ENCODE measurements around the gene LRFN2. TPM values are rescaled to one million over a fixed set of nuclear protein-coding genes. Genes with fewer than 3 reads are reported as not detected.

Gene LRFN2
- polyA plus RNA-seq, 3 donors = not detected

- Mint-ChIP-seq H3K27ac (no peak overlapping the region), H3K4me1 (peaks cover 7% of the 10 kb centered on the region)
- intact Hi-C loops (cut with micrococcal nuclease) = no loop called here
Measured at GRCh38 chr6:40588070-40588384, 863 bp upstream of the LRFN2 start.

GRCh38 chr6:40586369-40587201 lies 579 bp downstream of the LRFN2 start:
- Mint-ChIP-seq H3K27ac (no peak overlapping the region), H3K9me3 (peaks cover 0 to 10% (median 0%) of the 10 kb centered on the region in 7 donors), H3K4me3 (peak overlapping the region; percentile 18 to 89), H3K27me3 (ENCODE audit: low read depth in 3 of 3) (peaks cover 41 to 56% (median 54%) of the 10 kb centered on the region in 3 donors), H3K36me3 (peaks cover 0 to 2% of the 10 kb centered on the region in 2 donors), H3K4me1 (peaks cover 7% of the 10 kb centered on the region)
- peak overlapping the region; percentile 76 for H3K4me2 ChIP-seq (replicated peaks; ENCODE audit: extremely low read depth, low read length, poor library complexity, severe bottlenecking)
- no peaks in the 10 kb centered on the region for H3K9me3 ChIP-seq (replicated peaks in 1 of 2; ENCODE audit: control insufficient read depth in 1 of 2, insufficient read depth in 1 of 2, low read length in 2 of 2)
- no peak overlapping the region for H2AFZ ChIP-seq (ENCODE audit: insufficient read depth, low read depth, low read length, poor library complexity, severe bottlenecking)
- H4K20me1 ChIP-seq (ENCODE audit: insufficient read depth, low read length) = no peaks in the 10 kb centered on the region
- peaks cover 25 to 54% of the 10 kb centered on the region in 2 donors for H3K27me3 ChIP-seq (ENCODE audit: control insufficient read depth in 2 of 2, insufficient read depth in 2 of 2, low read length in 2 of 2)
- no peak overlapping the region for H3K9ac ChIP-seq (ENCODE audit: insufficient read depth, low read length, poor library complexity, severe bottlenecking)
- H3K4me1 ChIP-seq (ENCODE audit: control insufficient read depth in 1 of 2, insufficient read depth in 2 of 2, low read length in 2 of 2) = peaks cover 4 to 19% of the 10 kb centered on the region in 2 donors
- H3K36me3 ChIP-seq (replicated peaks in 1 of 2; ENCODE audit: control insufficient read depth in 1 of 2, insufficient read depth in 2 of 2, low read length in 2 of 2) = no peaks in the 10 kb centered on the region
- TF ChIP-seq, protein P1, sequence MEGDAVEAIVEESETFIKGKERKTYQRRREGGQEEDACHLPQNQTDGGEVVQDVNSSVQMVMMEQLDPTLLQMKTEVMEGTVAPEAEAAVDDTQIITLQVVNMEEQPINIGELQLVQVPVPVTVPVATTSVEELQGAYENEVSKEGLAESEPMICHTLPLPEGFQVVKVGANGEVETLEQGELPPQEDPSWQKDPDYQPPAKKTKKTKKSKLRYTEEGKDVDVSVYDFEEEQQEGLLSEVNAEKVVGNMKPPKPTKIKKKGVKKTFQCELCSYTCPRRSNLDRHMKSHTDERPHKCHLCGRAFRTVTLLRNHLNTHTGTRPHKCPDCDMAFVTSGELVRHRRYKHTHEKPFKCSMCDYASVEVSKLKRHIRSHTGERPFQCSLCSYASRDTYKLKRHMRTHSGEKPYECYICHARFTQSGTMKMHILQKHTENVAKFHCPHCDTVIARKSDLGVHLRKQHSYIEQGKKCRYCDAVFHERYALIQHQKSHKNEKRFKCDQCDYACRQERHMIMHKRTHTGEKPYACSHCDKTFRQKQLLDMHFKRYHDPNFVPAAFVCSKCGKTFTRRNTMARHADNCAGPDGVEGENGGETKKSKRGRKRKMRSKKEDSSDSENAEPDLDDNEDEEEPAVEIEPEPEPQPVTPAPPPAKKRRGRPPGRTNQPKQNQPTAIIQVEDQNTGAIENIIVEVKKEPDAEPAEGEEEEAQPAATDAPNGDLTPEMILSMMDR (IDR thresholded peaks at IDR 0.05) = no peak
- DNase-seq = no peak
- H3K4me3 ChIP-seq (replicated peaks in 1 of 3; ENCODE audit: low read depth in 2 of 3, low read length in 3 of 3) = peak overlapping the region in 1 of 3 experiments; percentile 69
- no peaks in the 10 kb centered on the region for H3K79me2 ChIP-seq (ENCODE audit: insufficient read depth, low read length)
- no peak overlapping the region for H3K27ac ChIP-seq (ENCODE audit: low read depth in 1 of 2, low read length in 2 of 2)
- intact Hi-C loops (cut with micrococcal nuclease) = no loop called here
- 5% methylated on average over 42 of the region's 55 CpGs for WGBS (ENCODE audit: insufficient coverage)

More at GRCh38 chr6:40588070-40588384, 863 bp upstream of the LRFN2 start:
- no peaks in the 10 kb centered on the region for H3K79me2 ChIP-seq (ENCODE audit: insufficient read depth, low read length)
- H3K27ac ChIP-seq (ENCODE audit: low read depth in 1 of 2, low read length in 2 of 2) = no peak overlapping the region
- H3K4me1 ChIP-seq (ENCODE audit: control insufficient read depth in 1 of 2, insufficient read depth in 2 of 2, low read length in 2 of 2) = peaks cover 4 to 19% of the 10 kb centered on the region in 2 donors
- peaks cover 25 to 54% of the 10 kb centered on the region in 2 donors for H3K27me3 ChIP-seq (ENCODE audit: control insufficient read depth in 2 of 2, insufficient read depth in 2 of 2, low read length in 2 of 2)
- no peaks in the 10 kb centered on the region for H4K20me1 ChIP-seq (ENCODE audit: insufficient read depth, low read length)
- Mint-ChIP-seq H3K4me3 (peak overlapping the region in 1 of 2 donors; percentile 9), H3K27me3 (ENCODE audit: low read depth in 3 of 3) (peaks cover 38 to 56% (median 55%) of the 10 kb centered on the region in 3 donors), H3K9me3 (peaks cover 0 to 10% (median 0%) of the 10 kb centered on the region in 7 donors), H3K36me3 (peaks cover 0 to 2% of the 10 kb centered on the region in 2 donors)
- H2AFZ ChIP-seq (ENCODE audit: insufficient read depth, low read depth, low read length, poor library complexity, severe bottlenecking) = peak overlapping the region; percentile 50
- no peak for DNase-seq
- H3K9me3 ChIP-seq (replicated peaks in 1 of 2; ENCODE audit: control insufficient read depth in 1 of 2, insufficient read depth in 1 of 2, low read length in 2 of 2) = no peaks in the 10 kb centered on the region
- 25% methylated on average over 4 of the region's 11 CpGs for WGBS (ENCODE audit: insufficient coverage)
- TF ChIP-seq, protein P1 (IDR thresholded peaks at IDR 0.05) = peak; percentile 3
- peak overlapping the region in 1 of 3 experiments; percentile 69 for H3K4me3 ChIP-seq (replicated peaks in 1 of 3; ENCODE audit: low read depth in 2 of 3, low read length in 3 of 3)
- no peak overlapping the region for H3K9ac ChIP-seq (ENCODE audit: insufficient read depth, low read length, poor library complexity, severe bottlenecking)
- H3K36me3 ChIP-seq (replicated peaks in 1 of 2; ENCODE audit: control insufficient read depth in 1 of 2, insufficient read depth in 2 of 2, low read length in 2 of 2) = no peaks in the 10 kb centered on the region
- H3K4me2 ChIP-seq (replicated peaks; ENCODE audit: extremely low read depth, low read length, poor library complexity, severe bottlenecking) = peak overlapping the region; percentile 76

Data from CD14-positive monocyte (primary cell).